IPS-15b (cell line): ENCODE results near the gene PODNL1.
A peak's percentile ranks its signal among the peaks of the same experiment; 100 is the strongest.

ENCODE experiments used
- H3K27me3 ChIP-seq: one replicate; pipeline ENCODE4 v1.6.1; 2013; ENCODE audit warnings: low read length; ENCODE audit not compliant: control insufficient read depth, insufficient read depth
- H3K36me3 ChIP-seq: one replicate; pipeline ENCODE4 v1.6.1; 2013; ENCODE audit warnings: low read length; ENCODE audit not compliant: control insufficient read depth, insufficient read depth
- H3K4me1 ChIP-seq: one replicate; pipeline ENCODE4 v1.6.1; 2013; ENCODE audit warnings: mild to moderate bottlenecking, low read length; ENCODE audit not compliant: control insufficient read depth, insufficient read depth
- H3K4me3 ChIP-seq: one replicate; pipeline ENCODE4 v1.5.1; 2013; ENCODE audit warnings: low read depth, low read length
- H3K9ac ChIP-seq: one replicate; pipeline ENCODE4 v1.6.1; 2013; ENCODE audit warnings: low read depth, mild to moderate bottlenecking, low read length
- H3K9me3 ChIP-seq: one replicate; pipeline ENCODE4 v1.6.1; 2013; ENCODE audit warnings: mild to moderate bottlenecking, low read length; ENCODE audit not compliant: control insufficient read depth, insufficient read depth

The PODNL1 gene

DNA sequence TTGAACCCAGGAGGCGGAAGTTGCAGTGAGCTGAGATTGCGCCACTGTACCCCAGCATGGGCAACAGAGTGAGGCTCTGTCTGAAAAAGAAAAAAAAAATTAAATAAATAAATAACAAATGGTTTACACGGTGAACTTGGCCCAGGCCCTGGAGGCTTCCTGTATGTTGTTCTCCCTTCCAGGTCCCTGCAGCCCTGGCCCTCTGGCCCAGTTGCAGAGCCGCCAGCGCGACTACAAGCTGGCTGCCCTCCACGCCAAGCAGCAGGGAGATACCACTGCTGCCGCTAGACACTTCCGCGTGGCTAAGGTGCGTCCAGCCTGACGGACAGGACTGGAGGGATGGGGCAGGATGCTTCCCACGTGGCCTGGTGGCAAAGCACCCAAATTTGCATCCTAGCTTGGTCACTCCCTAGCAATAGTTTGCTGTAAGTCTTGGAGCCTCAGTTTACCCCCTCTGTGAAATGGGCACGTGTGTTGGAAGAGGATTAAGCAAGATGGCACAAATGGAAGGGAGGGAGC is 20.3 kb downstream of the PODNL1 start:
- H3K4me3 ChIP-seq, result no peak overlapping the region
- H3K9me3 ChIP-seq, result no peaks in the 10 kb centered on the region
- no peaks in the 10 kb centered on the region for H3K4me1 ChIP-seq
- H3K36me3 ChIP-seq, result peaks cover 29% of the 10 kb centered on the region
- H3K9ac ChIP-seq, result no peak overlapping the region
- H3K27me3 ChIP-seq, result no peaks in the 10 kb centered on the region

DNA sequence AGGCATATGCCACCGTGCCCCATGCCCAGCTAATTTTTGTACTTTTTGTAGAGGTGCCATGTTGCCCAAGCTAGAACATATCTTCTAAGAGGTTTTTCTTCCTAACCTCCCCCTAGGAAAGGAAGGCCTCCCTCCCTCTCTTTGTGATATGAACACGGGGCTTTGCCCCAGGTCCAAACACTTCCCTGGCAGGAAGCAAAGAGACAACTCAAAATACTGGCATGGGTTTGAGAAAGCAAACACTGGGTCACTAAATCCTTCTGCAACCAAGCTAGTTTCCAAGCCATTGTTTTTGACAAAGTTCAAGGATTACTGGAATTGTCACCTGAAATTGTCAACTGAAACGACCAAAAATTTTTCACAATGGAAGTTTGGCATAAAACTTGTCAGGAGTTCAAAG is 23.4 kb downstream of the PODNL1 start:
- peaks cover 24% of the 10 kb centered on the region for H3K36me3 ChIP-seq

DNA sequence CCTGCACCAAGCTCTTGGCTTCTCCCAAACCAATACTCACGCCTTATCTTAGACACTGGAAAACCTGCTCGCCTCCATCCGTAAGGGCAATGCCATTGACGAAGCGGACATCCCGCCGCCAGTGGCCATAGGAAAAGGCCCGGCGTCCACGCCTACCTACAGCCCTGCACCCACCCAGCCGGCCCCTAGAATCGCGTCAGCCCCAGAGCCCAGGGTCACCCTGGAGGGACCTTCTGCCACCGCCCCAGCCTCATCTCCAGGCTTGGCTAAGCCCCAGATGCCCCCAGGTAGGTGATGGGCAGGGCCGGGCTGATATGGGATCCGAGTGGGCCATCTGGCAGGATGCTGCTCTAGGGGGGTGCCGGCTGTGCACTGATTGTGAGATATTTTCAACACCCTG is 24.9 kb downstream of the PODNL1 start:
- Histone ChIP-seq H3K36me3 (peaks cover 19% of the 10 kb centered on the region), H3K4me3 (no peak overlapping the region), H3K27me3 (no peaks in the 10 kb centered on the region), H3K9me3 (no peaks in the 10 kb centered on the region), H3K9ac (no peak overlapping the region), H3K4me1 (no peaks in the 10 kb centered on the region)

More for the DNA sequence above, 23.4 kb downstream of the PODNL1 start:
- Histone ChIP-seq H3K9me3 (no peaks in the 10 kb centered on the region), H3K9ac (no peak overlapping the region), H3K27me3 (no peaks in the 10 kb centered on the region), H3K4me1 (no peaks in the 10 kb centered on the region), H3K4me3 (no peak overlapping the region)

DNA sequence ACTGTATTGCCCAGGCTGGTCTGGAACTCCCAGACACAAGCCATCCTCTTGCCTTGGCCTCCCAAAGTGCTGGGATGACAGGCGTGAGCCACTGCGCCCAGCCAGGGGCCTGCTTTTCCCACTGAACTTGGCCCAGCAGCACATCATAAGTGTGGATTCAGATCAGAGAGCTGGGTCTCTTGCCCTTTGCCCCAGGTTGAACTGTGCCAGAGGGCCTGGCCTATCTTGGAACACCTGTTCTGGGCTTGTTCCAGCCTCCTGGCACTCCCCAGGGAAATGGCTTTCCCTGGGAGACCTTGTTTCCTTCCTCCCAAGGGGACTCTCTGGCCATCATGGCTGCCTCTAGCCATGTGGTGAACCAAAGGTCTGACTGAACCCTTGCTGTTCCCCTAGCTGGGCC is 28.8 kb downstream of the PODNL1 start:
- Histone ChIP-seq H3K36me3 (peaks cover 15% of the 10 kb centered on the region), H3K4me1 (peaks cover 4% of the 10 kb centered on the region), H3K4me3 (no peak overlapping the region), H3K9me3 (no peaks in the 10 kb centered on the region), H3K27me3 (peaks cover 7% of the 10 kb centered on the region), H3K9ac (no peak overlapping the region)

DNA sequence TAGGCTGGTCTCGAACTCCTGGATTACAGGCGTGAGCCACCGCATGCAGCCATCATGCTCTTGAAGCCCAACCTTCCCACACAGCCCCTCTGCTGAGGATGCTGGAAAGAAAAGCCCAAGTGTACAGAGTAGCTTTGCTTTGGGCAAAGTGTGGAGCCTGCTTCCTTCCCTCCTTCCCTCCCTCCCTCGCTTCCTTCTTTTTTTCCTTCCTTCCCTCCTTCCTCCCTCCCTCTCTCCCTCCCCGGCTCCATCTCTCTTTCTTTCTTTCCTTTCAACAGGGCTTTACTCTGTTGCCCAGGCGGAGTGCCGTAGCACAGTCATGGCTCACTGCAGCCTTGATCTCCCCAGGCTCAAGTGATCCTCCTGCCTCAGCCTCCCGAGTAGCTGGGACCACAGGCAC is 29.5 kb downstream of the PODNL1 start:
- H3K36me3 ChIP-seq, result peaks cover 14% of the 10 kb centered on the region
- H3K27me3 ChIP-seq, result peaks cover 7% of the 10 kb centered on the region
- H3K4me3 ChIP-seq, result no peak overlapping the region
- H3K4me1 ChIP-seq, result peaks cover 4% of the 10 kb centered on the region
- H3K9ac ChIP-seq, result no peak overlapping the region
- H3K9me3 ChIP-seq, result no peaks in the 10 kb centered on the region

DNA sequence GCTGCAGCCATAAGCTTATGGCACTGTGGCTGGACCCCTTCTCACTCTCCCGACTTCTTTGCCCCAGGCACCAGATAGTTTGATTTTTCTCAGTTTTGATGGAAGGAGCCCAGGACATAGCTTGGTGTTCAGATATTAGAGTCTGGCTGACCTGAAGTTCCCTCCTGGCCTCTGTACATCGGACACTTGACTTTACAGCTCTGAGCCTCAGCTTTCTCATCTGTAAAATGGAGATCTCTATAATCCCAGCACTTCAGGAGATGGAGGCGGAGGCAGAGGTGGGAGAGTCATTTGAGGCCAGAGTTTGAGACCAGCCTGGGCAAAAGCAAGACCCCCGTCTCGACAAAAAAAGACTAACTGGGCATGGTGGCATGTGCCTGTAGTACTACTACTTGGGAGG is 31.3 kb downstream of the PODNL1 start:
- no peaks in the 10 kb centered on the region for H3K9me3 ChIP-seq
- H3K4me1 ChIP-seq, result peaks cover 4% of the 10 kb centered on the region
- H3K9ac ChIP-seq, result peak overlapping the region; percentile 37

DNA sequence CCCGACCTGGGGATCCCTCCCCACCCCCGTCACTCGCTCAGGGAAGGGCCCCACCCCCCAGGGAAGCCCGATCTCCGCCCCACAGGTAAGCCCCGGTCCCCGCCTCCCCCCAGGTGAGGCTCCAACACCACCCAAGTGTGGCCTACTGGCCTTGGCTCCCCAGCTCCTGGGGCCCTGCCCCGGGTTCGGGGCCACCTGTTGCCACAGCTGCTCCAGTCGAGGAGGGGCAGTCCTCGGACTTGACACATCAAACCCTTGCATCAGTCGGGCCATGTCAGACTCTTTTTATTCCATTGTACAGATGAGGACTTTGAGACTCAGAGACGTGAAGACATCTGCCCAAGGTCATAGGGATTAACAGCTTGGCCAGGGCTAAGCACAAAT is 31.7 kb downstream of the PODNL1 start:
- peak overlapping the region; percentile 47 for H3K9ac ChIP-seq
- peaks cover 7% of the 10 kb centered on the region for H3K27me3 ChIP-seq
- no peaks in the 10 kb centered on the region for H3K9me3 ChIP-seq
- H3K36me3 ChIP-seq, result peaks cover 8% of the 10 kb centered on the region
- peak overlapping the region; percentile 72 for H3K4me3 ChIP-seq
- peaks cover 4% of the 10 kb centered on the region for H3K4me1 ChIP-seq

More for the DNA sequence above, 31.3 kb downstream of the PODNL1 start:
- peaks cover 7% of the 10 kb centered on the region for H3K27me3 ChIP-seq
- H3K36me3 ChIP-seq, result peaks cover 8% of the 10 kb centered on the region
- H3K4me3 ChIP-seq, result peak overlapping the region; percentile 72

DNA sequence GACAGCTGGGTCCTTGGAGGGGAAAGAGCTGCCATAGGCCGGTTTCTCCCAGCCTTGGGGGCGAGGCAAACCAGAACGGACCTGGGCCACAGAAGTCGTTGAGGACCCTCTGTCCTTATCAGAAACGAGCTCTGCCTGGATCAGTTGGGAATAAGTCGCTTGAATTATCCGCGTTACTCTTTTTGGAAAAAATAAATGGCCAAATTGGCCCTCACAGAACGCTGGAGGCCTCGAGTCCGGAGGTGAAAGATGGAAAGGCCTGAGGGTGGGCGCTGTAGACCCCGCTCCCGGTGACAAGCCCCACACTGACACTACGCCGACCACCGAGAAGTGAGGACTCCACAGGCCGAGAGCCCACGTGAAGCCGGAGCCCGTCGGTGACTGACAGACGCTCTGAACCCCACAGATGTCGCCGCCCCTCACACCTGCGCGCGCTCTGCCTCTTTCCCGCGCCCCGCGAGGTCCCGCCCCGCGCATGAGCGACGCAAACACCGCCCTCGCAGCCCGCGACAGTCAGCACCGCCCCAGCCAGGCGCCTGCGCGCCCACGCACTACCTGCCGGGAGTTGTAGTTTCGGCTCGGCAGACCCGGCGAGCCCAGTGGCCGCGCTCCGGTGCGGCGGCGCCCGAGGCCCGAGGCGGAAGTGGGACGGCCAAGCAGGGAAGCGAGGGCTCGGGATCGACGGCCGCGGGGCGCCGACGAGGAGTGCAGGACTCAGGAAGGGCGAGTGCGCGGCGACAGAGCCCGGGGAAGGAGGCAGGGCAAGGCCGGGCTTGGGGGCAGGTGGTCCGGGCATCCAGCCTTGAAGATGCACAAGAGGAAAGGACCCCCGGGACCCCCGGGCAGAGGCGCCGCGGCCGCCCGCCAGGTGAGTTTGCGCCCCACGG is 32.3 kb downstream of the PODNL1 start, which contains the start of the genes BRME1 and CC2D1A:
TSS of gene BRME1 (minus strand) at position 484 of the 887 bp plus-strand sequence. CDS start 1,225 bp downstream, outside the sequence.
TSS of gene CC2D1A (plus strand) at position 568 of the 887 bp plus-strand sequence. CDS start at position 809, 241 bp downstream.
- Histone ChIP-seq H3K36me3 (peaks cover 5% of the 10 kb centered on the region), H3K4me1 (peaks cover 4% of the 10 kb centered on the region), H3K9ac (peak within 1 kb of the TSS; percentile 47), H3K9me3 (no peaks in the 10 kb centered on the region), H3K4me3 (peak within 1 kb of the TSS; percentile 72), H3K27me3 (peaks cover 7% of the 10 kb centered on the region)

DNA sequence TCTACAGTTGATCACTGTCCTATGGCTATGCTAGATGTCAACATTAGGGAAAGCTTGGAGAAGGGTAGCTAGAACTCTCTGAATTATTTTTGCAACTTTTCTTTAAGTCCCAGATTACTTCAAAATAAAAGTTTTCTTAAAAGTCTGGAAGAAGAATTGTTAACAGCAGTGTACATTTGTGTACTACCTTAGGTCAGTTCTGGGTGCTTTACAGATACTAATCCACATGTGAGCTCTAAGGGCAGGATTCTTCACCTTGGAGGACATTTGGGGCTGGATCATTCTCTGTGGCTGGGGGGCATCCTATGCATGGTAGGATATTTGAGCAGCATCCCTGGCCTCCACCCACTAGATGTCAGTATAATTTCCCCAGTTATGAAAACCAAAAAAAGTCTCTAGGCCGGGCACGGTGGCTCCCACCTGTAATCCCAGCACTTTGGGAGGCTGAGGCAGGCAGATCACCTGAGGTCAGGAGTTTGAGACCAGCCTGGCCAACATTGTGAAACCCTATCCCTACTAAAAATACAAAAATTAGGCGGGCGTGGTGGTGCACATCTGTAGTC is 35.1 kb downstream of the PODNL1 start:
- Histone ChIP-seq H3K9ac (no peak overlapping the region), H3K4me1 (peaks cover 4% of the 10 kb centered on the region), H3K27me3 (peaks cover 7% of the 10 kb centered on the region), H3K4me3 (no peak overlapping the region), H3K9me3 (no peaks in the 10 kb centered on the region), H3K36me3 (no peaks in the 10 kb centered on the region)

DNA sequence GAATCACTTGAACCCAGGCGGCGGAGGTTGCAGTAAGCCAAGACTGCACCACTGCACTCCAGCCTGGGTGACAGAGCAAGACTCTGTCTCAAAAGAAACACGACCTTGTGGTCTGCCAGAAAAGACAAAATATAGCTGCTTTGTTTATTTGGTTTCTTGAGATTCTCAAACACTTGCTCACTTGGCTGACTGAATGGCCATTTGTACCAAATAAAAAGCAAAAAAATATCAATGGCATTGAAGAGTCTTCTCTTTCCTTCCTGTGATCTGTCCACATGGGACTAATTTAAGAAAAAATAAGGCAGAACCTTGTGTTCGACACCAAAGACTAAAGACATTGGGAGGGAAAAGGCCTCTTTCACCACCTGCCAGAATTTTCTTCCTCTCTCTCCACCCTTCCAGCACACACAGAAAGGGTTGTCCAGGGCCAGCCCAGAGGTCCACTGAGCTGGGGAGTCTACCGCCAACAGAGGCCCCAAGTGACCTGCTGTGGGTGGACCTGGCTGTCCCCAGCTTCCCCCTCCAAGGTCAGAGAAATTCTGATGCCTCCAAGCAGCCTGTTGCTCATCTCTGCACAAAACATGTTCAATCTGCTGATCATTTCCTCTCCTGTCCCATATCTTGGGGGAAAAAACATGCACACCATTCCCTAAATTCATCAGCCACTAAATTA is 38.2 kb downstream of the PODNL1 start:
- H3K9me3 ChIP-seq, result no peaks in the 10 kb centered on the region
- no peaks in the 10 kb centered on the region for H3K4me1 ChIP-seq
- peaks cover 5% of the 10 kb centered on the region for H3K27me3 ChIP-seq
- no peaks in the 10 kb centered on the region for H3K36me3 ChIP-seq
- H3K4me3 ChIP-seq, result no peak overlapping the region
- no peak overlapping the region for H3K9ac ChIP-seq

DNA sequence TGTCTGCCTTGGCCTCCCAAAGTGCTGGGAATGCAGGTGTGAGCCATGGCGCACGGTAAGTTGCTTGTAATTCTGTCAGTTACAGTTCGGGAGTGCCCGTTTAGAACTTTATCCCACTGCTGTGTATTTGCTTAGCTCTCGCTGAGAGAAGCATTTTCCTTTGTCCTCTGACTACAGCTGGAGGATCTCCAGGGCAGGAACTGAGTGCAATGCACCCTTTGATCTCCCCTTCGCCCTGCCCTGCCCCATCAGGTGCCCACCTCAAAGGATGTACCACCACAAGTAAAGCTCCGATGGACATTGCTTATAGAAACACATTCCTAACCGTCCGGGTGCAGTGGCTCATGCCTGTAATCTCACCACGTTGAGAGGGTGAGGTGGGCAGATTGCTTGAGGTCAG is 38.8 kb downstream of the PODNL1 start:
- no peak overlapping the region for H3K4me3 ChIP-seq
- H3K36me3 ChIP-seq, result no peaks in the 10 kb centered on the region
- H3K9ac ChIP-seq, result no peak overlapping the region
- no peaks in the 10 kb centered on the region for H3K9me3 ChIP-seq
- H3K27me3 ChIP-seq, result no peaks in the 10 kb centered on the region
- no peaks in the 10 kb centered on the region for H3K4me1 ChIP-seq
